Measurements from ENCODE around the gene COPS6. TPM values are rescaled to one million over a fixed set of nuclear protein-coding genes. Genes with fewer than 3 reads are reported as not detected.
A peak's percentile ranks its signal among the peaks of the same experiment; 100 is the strongest.

The COPS6 gene
- total RNA-seq, 1 experiment from 2014 or later: 182 TPM

DNA sequence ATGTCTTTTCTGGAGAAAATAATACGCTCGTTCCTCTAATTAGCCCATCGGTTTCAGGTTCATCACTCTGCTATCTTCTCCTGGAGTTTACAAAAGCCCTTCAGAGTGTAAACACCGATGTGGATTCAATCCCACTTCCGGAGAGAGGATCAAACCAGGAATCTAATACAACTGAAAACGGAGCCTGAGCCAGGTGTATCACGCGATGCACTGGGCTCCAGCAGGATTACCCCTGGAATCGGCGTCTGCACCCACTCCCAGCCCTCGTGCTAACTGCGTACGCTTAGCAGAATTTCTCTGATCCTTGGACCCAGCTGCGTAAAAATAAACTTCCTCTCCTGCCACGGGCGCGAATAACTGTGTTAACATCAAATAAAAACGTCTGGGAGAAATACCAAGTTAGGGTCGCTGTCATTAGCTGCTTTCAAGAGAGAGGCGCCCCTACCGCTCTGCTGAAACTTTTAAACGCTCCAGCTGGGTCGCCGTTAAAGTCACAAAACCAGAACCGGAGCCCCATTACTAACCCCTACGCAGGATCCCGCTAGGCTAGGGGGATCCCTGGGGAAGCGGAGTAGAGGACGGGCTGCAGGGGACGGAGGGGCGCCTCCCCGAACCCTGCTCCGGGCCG, 7.7 kb upstream of the COPS6 start:
- Histone ChIP-seq H3K9me3 (ENCODE audit: control insufficient read depth, insufficient read depth, low read depth, low read length) (peaks cover 10% of the 10 kb centered on the region; the same call in 1 of the 2 replicates), H3K4me1 (ENCODE audit: control insufficient read depth, insufficient read depth, low read length) (peaks cover 9% of the 10 kb centered on the region), H3K36me3 (ENCODE audit: control insufficient read depth, insufficient read depth, low read length) (peaks cover 12% of the 10 kb centered on the region), H3K27me3 (ENCODE audit: control insufficient read depth, insufficient read depth, low read length) (no peaks in the 10 kb centered on the region), H3K4me3 (ENCODE audit: low read depth in 2 of 2, low read length in 2 of 2) (peak overlapping the region; percentile 76 to 99), H3K27ac (ENCODE audit: low read length) (peak overlapping the region; percentile 91)
- ATAC-seq: peak; percentile 6
- ChIA-PET CTCF (no interaction called here), POLR2A (interaction anchor here (0.7 kb wide), 1 partner anchor 11 kb away, joined by 5 read pairs; no protein-coding TSS in a partner anchor)
- BruUV-seq (replicated peaks): TSS peak; percentile 83
- no peak for DNase-seq (ENCODE audit: low read depth, low spot score)
- in situ Hi-C loops (cut with HindIII; ENCODE audit: low pct_unique_long_range_greater_than_20kb, low sequenced_read_pairs) (no loop called here), intact Hi-C loops (cut with micrococcal nuclease; ENCODE audit: unreplicated experiment) (loop anchor here (10.0 kb wide), 1 partner anchor 86 kb away; no protein-coding TSS in a partner anchor)
- TF ChIP-seq SIN3A (IDR thresholded peaks at IDR 0.05; ENCODE audit: borderline replicate concordance, insufficient read depth, low read depth, low read length): no peak
- no peak for TF ChIP-seq REST (IDR thresholded peaks at IDR 0.05; ENCODE audit: insufficient read depth in 1 of 2, low read depth in 2 of 2, low read length in 1 of 2)
- TF ChIP-seq TCF7L2 (IDR thresholded peaks at IDR 0.05; ENCODE audit: low read depth, low read length): no peak
- no peak for TF ChIP-seq POLR2AphosphoS5 (IDR thresholded peaks at IDR 0.05; ENCODE audit: low read depth, low read length)

- Histone ChIP-seq H3K36me3 (ENCODE audit: control insufficient read depth, insufficient read depth, low read length) (peaks cover 12% of the 10 kb centered on the region), H3K27ac (ENCODE audit: low read length) (peak within 1 kb of the TSS; percentile 91), H3K9me3 (ENCODE audit: control insufficient read depth, insufficient read depth, low read depth, low read length) (peaks cover 7% of the 10 kb centered on the region; the same call in 1 of the 2 replicates), H3K27me3 (ENCODE audit: control insufficient read depth, insufficient read depth, low read length) (no peaks in the 10 kb centered on the region), H3K4me3 (ENCODE audit: low read depth in 2 of 2, low read length in 2 of 2) (peak within 1 kb of the TSS; percentile 76 to 99), H3K4me1 (ENCODE audit: control insufficient read depth, insufficient read depth, low read length) (peaks cover 9% of the 10 kb centered on the region)
- POLR2A ChIA-PET: no interaction called here
- in situ Hi-C loops (cut with HindIII; ENCODE audit: low pct_unique_long_range_greater_than_20kb, low sequenced_read_pairs): no loop called here
- intact Hi-C loops (cut with micrococcal nuclease; ENCODE audit: unreplicated experiment): loop anchor here (10.0 kb wide), 1 partner anchor 87 kb away; no protein-coding TSS in a partner anchor
- DNase-seq (ENCODE audit: low read depth, low spot score) (peak; percentile 100), ATAC-seq (peak; percentile 97)
- TF ChIP-seq REST (IDR thresholded peaks at IDR 0.05; ENCODE audit: insufficient read depth in 1 of 2, low read depth in 2 of 2, low read length in 1 of 2): no peak; a peak in 1 of 4 replicates
- TF ChIP-seq SIN3A (IDR thresholded peaks at IDR 0.05; ENCODE audit: borderline replicate concordance, insufficient read depth, low read depth, low read length): peak; percentile 85
- TF ChIP-seq TCF7L2 (IDR thresholded peaks at IDR 0.05; ENCODE audit: low read depth, low read length): peak; percentile 60
- peak; percentile 98 for TF ChIP-seq CTCF (IDR thresholded peaks at IDR 0.05)
- TF ChIP-seq POLR2AphosphoS5 (IDR thresholded peaks at IDR 0.05; ENCODE audit: low read depth, low read length): peak; percentile 86
- CTCF ChIA-PET: no interaction called here
- no TSS peak for BruUV-seq (replicated peaks)
These were observed 7.2 kb upstream of the COPS6 start, which contains the start of gene ZNF3 for GRCh38 chr7:100081535-100082102. Gene ZNF3, minus strand, starts transcription at chr7:100081723. Its CDS starts 4,366 bp downstream, at chr7:100077357.
